ENCODE results near the gene KCNK13.

- TF ChIP-seq CTCF (IDR thresholded peaks at IDR 0.05) (no peak), POLR2A (IDR thresholded peaks at IDR 0.05) (no peak)
Measured at GRCh38 chr14:90194706-90195105, 132.9 kb downstream of the KCNK13 start.
